ENCODE measurements around the gene NECTIN2. TPM values are rescaled to one million over a fixed set of nuclear protein-coding genes. Genes with fewer than 3 reads are reported as not detected.

Gene NECTIN2
- total RNA-seq, 2 experiments from 2014 or later = 1.8 to 1.9 TPM

DNA sequence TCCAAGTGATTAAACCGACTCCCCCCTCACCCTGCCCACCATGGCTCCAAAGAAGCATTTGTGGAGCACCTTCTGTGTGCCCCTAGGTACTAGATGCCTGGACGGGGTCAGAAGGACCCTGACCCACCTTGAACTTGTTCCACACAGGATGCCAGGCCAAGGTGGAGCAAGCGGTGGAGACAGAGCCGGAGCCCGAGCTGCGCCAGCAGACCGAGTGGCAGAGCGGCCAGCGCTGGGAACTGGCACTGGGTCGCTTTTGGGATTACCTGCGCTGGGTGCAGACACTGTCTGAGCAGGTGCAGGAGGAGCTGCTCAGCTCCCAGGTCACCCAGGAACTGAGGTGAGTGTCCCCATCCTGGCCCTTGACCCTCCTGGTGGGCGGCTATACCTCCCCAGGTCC is 61.5 kb downstream of the NECTIN2 start:
- DNase-seq = no peak
- H3K27me3 ChIP-seq (ENCODE audit: control insufficient read depth in 1 of 2, insufficient read depth in 2 of 2, low read length in 2 of 2) = peaks cover 25 to 31% of the 10 kb centered on the region in 2 experiments
- peaks cover 50% of the 10 kb centered on the region for H3K27me3 Mint-ChIP-seq
- no peak overlapping the region for H3K4me3 ChIP-seq (ENCODE audit: low read length)
- no peak overlapping the region for H3K27ac Mint-ChIP-seq
- TF ChIP-seq, protein P1, sequence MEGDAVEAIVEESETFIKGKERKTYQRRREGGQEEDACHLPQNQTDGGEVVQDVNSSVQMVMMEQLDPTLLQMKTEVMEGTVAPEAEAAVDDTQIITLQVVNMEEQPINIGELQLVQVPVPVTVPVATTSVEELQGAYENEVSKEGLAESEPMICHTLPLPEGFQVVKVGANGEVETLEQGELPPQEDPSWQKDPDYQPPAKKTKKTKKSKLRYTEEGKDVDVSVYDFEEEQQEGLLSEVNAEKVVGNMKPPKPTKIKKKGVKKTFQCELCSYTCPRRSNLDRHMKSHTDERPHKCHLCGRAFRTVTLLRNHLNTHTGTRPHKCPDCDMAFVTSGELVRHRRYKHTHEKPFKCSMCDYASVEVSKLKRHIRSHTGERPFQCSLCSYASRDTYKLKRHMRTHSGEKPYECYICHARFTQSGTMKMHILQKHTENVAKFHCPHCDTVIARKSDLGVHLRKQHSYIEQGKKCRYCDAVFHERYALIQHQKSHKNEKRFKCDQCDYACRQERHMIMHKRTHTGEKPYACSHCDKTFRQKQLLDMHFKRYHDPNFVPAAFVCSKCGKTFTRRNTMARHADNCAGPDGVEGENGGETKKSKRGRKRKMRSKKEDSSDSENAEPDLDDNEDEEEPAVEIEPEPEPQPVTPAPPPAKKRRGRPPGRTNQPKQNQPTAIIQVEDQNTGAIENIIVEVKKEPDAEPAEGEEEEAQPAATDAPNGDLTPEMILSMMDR (IDR thresholded peaks at IDR 0.05) = no peak
- H3K36me3 Mint-ChIP-seq (ENCODE audit: low read depth) = peaks cover 8% of the 10 kb centered on the region
- H3K4me1 Mint-ChIP-seq (ENCODE audit: low read depth) = peaks cover 7% of the 10 kb centered on the region
- ChIA-PET CTCF (no interaction called here), POLR2A (interaction anchor here (1.6 kb wide), 1 partner anchor 94 kb away, joined by 3 read pairs; no protein-coding TSS in a partner anchor)
- no peak for ATAC-seq (ENCODE audit: poor library complexity)
- peaks cover 17% of the 10 kb centered on the region for H3K4me1 ChIP-seq (ENCODE audit: insufficient read depth, low read length)
- H3K36me3 ChIP-seq (ENCODE audit: insufficient read depth, low read length) = peaks cover 9% of the 10 kb centered on the region
- H3K9me3 ChIP-seq (ENCODE audit: control insufficient read depth in 1 of 2, insufficient read depth in 1 of 2, low read length in 2 of 2) = peaks cover 0 to 5% of the 10 kb centered on the region in 2 experiments
- intact Hi-C loops (cut with DNase I, micrococcal nuclease) = no loop called here
- no peaks in the 10 kb centered on the region for H3K9me3 Mint-ChIP-seq
- no peak overlapping the region for H3K4me3 Mint-ChIP-seq
- no peak overlapping the region for H3K27ac ChIP-seq (ENCODE audit: low read depth in 1 of 2, low read length in 2 of 2)

DNA sequence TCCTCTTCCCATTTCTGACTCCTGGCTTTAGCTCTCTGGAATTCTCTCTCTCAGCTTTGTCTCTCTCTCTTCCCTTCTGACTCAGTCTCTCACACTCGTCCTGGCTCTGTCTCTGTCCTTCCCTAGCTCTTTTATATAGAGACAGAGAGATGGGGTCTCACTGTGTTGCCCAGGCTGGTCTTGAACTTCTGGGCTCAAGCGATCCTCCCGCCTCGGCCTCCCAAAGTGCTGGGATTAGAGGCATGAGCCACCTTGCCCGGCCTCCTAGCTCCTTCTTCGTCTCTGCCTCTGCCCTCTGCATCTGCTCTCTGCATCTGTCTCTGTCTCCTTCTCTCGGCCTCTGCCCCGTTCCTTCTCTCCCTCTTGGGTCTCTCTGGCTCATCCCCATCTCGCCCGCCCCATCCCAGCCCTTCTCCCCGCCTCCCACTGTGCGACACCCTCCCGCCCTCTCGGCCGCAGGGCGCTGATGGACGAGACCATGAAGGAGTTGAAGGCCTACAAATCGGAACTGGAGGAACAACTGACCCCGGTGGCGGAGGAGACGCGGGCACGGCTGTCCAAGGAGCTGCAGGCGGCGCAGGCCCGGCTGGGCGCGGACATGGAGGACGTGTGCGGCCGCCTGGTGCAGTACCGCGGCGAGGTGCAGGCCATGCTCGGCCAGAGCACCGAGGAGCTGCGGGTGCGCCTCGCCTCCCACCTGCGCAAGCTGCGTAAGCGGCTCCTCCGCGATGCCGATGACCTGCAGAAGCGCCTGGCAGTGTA is 62.2 kb downstream of the NECTIN2 start:
- H3K27me3 Mint-ChIP-seq = peaks cover 56% of the 10 kb centered on the region
- peaks cover 7% of the 10 kb centered on the region for H3K4me1 Mint-ChIP-seq (ENCODE audit: low read depth)
- no peak overlapping the region for H3K4me3 Mint-ChIP-seq
- Histone ChIP-seq H3K9me3 (ENCODE audit: control insufficient read depth in 1 of 2, insufficient read depth in 1 of 2, low read length in 2 of 2) (peaks cover 0 to 5% of the 10 kb centered on the region in 2 experiments), H3K36me3 (ENCODE audit: insufficient read depth, low read length) (peaks cover 2% of the 10 kb centered on the region), H3K4me3 (ENCODE audit: low read length) (no peak overlapping the region), H3K27ac (ENCODE audit: low read depth in 1 of 2, low read length in 2 of 2) (no peak overlapping the region), H3K4me1 (ENCODE audit: insufficient read depth, low read length) (peaks cover 17% of the 10 kb centered on the region), H3K27me3 (ENCODE audit: control insufficient read depth in 1 of 2, insufficient read depth in 2 of 2, low read length in 2 of 2) (peaks cover 27 to 31% of the 10 kb centered on the region in 2 experiments)
- intact Hi-C loops (cut with DNase I, micrococcal nuclease) = no loop called here
- POLR2A ChIA-PET = interaction anchor here (1.6 kb wide), 1 partner anchor 94 kb away, joined by 3 read pairs; no protein-coding TSS in a partner anchor
- no peaks in the 10 kb centered on the region for H3K9me3 Mint-ChIP-seq
- TF ChIP-seq, protein P1 (IDR thresholded peaks at IDR 0.05) = no peak
- ATAC-seq (ENCODE audit: poor library complexity) = no peak
- peaks cover 5% of the 10 kb centered on the region for H3K36me3 Mint-ChIP-seq (ENCODE audit: low read depth)
- DNase-seq = no peak
- CTCF ChIA-PET = no interaction called here
- no peak overlapping the region for H3K27ac Mint-ChIP-seq

DNA sequence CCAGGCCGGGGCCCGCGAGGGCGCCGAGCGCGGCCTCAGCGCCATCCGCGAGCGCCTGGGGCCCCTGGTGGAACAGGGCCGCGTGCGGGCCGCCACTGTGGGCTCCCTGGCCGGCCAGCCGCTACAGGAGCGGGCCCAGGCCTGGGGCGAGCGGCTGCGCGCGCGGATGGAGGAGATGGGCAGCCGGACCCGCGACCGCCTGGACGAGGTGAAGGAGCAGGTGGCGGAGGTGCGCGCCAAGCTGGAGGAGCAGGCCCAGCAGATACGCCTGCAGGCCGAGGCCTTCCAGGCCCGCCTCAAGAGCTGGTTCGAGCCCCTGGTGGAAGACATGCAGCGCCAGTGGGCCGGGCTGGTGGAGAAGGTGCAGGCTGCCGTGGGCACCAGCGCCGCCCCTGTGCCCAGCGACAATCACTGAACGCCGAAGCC is 62.8 kb downstream of the NECTIN2 start:
- no peak overlapping the region for H3K27ac Mint-ChIP-seq
- H3K36me3 Mint-ChIP-seq (ENCODE audit: low read depth) = no peaks in the 10 kb centered on the region
- no peak overlapping the region for H3K4me3 ChIP-seq (ENCODE audit: low read length)
- ATAC-seq (ENCODE audit: poor library complexity) (no peak), DNase-seq (no peak)
- CTCF ChIA-PET = no interaction called here
- H3K4me1 ChIP-seq (ENCODE audit: insufficient read depth, low read length) = peaks cover 14% of the 10 kb centered on the region
- H3K27me3 ChIP-seq (ENCODE audit: control insufficient read depth in 1 of 2, insufficient read depth in 2 of 2, low read length in 2 of 2) = peaks cover 27 to 31% of the 10 kb centered on the region in 2 experiments
- H3K9me3 Mint-ChIP-seq = no peaks in the 10 kb centered on the region
- H3K4me1 Mint-ChIP-seq (ENCODE audit: low read depth) = peaks cover 7% of the 10 kb centered on the region
- intact Hi-C loops (cut with DNase I, micrococcal nuclease) = no loop called here
- H3K36me3 ChIP-seq (ENCODE audit: insufficient read depth, low read length) = no peaks in the 10 kb centered on the region
- no peak overlapping the region for H3K27ac ChIP-seq (ENCODE audit: low read depth in 1 of 2, low read length in 2 of 2)
- TF ChIP-seq, protein P1 (IDR thresholded peaks at IDR 0.05) = no peak
- peaks cover 0 to 5% of the 10 kb centered on the region in 2 experiments for H3K9me3 ChIP-seq (ENCODE audit: control insufficient read depth in 1 of 2, insufficient read depth in 1 of 2, low read length in 2 of 2)
- peaks cover 62% of the 10 kb centered on the region for H3K27me3 Mint-ChIP-seq
- POLR2A ChIA-PET = no interaction called here
- H3K4me3 Mint-ChIP-seq = no peak overlapping the region

Measured in CD4-positive, alpha-beta T cell (primary cell).